SK-N-SH treated with all-trans-retinoic acid at 6 μM for 48 hours (cell line): ENCODE measurements around the gene CDH4.

Experiments
- CREB5 ChIP-seq: fragments of 250-450 bp; sonication (Bioruptor Pico); IDR thresholded peaks from 2 replicates; pipeline ENCODE4 v1.5.1; 2020; ENCODE audit warnings: low read depth, mild to moderate bottlenecking, moderate library complexity
- CSDC2 ChIP-seq: fragments of 250-450 bp; sonication (Bioruptor Pico); IDR thresholded peaks from 2 replicates; pipeline ENCODE4 v1.5.0; 2020; ENCODE audit warnings: mild to moderate bottlenecking, moderate library complexity
- TCF4 ChIP-seq: fragments of 250-450 bp; sonication (Bioruptor Pico); IDR thresholded peaks from 2 replicates; pipeline ENCODE4 v1.8.0; 2021; ENCODE audit warnings: mild to moderate bottlenecking, moderate library complexity, borderline replicate concordance
- ZFP3 ChIP-seq: fragments of 250-450 bp; sonication (Bioruptor Pico); IDR thresholded peaks from 2 replicates; pipeline ENCODE4 v1.5.0; 2020; ENCODE audit warnings: mild to moderate bottlenecking, moderate library complexity
- ZNF565 ChIP-seq: fragments of 450-650 bp; formaldehyde crosslinking; conservative IDR thresholded peaks from 2 replicates; pipeline ENCODE4 v1.5.0; 2020; ENCODE audit warnings: low read depth, mild to moderate bottlenecking, moderate library complexity
- ZNF70 ChIP-seq: fragments of 450-650 bp; formaldehyde crosslinking; IDR thresholded peaks from 2 replicates; pipeline ENCODE4 v1.5.0; 2020; ENCODE audit warnings: mild to moderate bottlenecking, moderate library complexity
- TF ChIP-seq, protein P1 (sequence below): fragments of 250-450 bp; sonication (Bioruptor Pico); IDR thresholded peaks from 2 replicates; pipeline ENCODE4 v1.8.0; 2020; ENCODE audit warnings: mild to moderate bottlenecking, moderate library complexity, borderline replicate concordance

- TF ChIP-seq CREB5 (CRISPR knock-in tag) (no peak), TCF4 (CRISPR knock-in tag) (no peak), ZNF70 (no peak), CSDC2 (CRISPR knock-in tag) (no peak), ZNF565 (CRISPR knock-in tag) (no peak), ZFP3 (no peak)
- TF ChIP-seq, protein P1, sequence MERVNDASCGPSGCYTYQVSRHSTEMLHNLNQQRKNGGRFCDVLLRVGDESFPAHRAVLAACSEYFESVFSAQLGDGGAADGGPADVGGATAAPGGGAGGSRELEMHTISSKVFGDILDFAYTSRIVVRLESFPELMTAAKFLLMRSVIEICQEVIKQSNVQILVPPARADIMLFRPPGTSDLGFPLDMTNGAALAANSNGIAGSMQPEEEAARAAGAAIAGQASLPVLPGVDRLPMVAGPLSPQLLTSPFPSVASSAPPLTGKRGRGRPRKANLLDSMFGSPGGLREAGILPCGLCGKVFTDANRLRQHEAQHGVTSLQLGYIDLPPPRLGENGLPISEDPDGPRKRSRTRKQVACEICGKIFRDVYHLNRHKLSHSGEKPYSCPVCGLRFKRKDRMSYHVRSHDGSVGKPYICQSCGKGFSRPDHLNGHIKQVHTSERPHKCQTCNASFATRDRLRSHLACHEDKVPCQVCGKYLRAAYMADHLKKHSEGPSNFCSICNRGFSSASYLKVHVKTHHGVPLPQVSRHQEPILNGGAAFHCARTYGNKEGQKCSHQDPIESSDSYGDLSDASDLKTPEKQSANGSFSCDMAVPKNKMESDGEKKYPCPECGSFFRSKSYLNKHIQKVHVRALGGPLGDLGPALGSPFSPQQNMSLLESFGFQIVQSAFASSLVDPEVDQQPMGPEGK (CRISPR knock-in tag): no peak
Measured at GRCh38 chr20:61555566-61555965, 303.5 kb downstream of the CDH4 start.
